ENCODE measurements around the gene ARHGEF17.

DNA sequence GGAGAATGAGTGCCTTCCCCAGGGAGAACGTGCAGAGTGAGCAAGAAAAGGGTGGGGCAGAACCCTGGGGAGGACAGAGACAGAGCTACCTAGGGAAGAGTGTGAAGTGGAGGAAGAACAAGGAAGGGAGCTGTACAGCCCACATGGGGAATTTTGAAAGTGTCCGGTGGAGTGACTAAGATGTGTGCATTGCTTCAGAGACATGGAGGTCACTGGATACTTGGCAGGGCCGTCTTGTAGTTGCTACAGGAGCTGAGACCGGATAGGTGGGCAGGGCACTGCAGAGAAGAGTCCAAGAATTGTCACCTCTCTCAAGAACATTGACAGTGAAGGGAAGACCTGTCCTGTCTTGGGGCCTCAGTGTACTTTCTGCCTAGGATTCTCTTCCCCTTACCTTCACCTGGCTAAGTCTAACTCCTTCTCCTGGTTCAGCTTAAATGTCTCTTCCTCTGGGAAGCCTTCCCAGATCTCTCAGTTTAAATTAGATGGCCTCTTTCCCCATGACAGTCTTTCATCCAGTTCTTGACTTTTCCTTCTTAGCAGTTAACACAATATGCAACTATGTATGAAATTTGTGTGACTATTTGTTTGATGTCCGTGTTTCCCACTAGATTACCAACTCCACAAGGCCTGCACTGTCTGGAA, 45.1 kb upstream of the ARHGEF17 start:
- TF ChIP-seq, protein P1, sequence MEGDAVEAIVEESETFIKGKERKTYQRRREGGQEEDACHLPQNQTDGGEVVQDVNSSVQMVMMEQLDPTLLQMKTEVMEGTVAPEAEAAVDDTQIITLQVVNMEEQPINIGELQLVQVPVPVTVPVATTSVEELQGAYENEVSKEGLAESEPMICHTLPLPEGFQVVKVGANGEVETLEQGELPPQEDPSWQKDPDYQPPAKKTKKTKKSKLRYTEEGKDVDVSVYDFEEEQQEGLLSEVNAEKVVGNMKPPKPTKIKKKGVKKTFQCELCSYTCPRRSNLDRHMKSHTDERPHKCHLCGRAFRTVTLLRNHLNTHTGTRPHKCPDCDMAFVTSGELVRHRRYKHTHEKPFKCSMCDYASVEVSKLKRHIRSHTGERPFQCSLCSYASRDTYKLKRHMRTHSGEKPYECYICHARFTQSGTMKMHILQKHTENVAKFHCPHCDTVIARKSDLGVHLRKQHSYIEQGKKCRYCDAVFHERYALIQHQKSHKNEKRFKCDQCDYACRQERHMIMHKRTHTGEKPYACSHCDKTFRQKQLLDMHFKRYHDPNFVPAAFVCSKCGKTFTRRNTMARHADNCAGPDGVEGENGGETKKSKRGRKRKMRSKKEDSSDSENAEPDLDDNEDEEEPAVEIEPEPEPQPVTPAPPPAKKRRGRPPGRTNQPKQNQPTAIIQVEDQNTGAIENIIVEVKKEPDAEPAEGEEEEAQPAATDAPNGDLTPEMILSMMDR (IDR thresholded peaks at IDR 0.05), result no peak
- TF ChIP-seq RAD21 (conservative IDR thresholded peaks at IDR 0.05 in 1 of 2, IDR thresholded peaks at IDR 0.05 in 1 of 2), result no peak
- TF ChIP-seq POLR2A (IDR thresholded peaks at IDR 0.05; ENCODE audit: low read length), result no peak
- no peak for TF ChIP-seq RFX5 (IDR thresholded peaks at IDR 0.05)
- TF ChIP-seq, protein P2, sequence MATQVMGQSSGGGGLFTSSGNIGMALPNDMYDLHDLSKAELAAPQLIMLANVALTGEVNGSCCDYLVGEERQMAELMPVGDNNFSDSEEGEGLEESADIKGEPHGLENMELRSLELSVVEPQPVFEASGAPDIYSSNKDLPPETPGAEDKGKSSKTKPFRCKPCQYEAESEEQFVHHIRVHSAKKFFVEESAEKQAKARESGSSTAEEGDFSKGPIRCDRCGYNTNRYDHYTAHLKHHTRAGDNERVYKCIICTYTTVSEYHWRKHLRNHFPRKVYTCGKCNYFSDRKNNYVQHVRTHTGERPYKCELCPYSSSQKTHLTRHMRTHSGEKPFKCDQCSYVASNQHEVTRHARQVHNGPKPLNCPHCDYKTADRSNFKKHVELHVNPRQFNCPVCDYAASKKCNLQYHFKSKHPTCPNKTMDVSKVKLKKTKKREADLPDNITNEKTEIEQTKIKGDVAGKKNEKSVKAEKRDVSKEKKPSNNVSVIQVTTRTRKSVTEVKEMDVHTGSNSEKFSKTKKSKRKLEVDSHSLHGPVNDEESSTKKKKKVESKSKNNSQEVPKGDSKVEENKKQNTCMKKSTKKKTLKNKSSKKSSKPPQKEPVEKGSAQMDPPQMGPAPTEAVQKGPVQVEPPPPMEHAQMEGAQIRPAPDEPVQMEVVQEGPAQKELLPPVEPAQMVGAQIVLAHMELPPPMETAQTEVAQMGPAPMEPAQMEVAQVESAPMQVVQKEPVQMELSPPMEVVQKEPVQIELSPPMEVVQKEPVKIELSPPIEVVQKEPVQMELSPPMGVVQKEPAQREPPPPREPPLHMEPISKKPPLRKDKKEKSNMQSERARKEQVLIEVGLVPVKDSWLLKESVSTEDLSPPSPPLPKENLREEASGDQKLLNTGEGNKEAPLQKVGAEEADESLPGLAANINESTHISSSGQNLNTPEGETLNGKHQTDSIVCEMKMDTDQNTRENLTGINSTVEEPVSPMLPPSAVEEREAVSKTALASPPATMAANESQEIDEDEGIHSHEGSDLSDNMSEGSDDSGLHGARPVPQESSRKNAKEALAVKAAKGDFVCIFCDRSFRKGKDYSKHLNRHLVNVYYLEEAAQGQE (IDR thresholded peaks at IDR 0.05), result no peak
- TF ChIP-seq ZNF302 (CRISPR knock-in tag; IDR thresholded peaks at IDR 0.05), result no peak
- TF ChIP-seq, protein P3, sequence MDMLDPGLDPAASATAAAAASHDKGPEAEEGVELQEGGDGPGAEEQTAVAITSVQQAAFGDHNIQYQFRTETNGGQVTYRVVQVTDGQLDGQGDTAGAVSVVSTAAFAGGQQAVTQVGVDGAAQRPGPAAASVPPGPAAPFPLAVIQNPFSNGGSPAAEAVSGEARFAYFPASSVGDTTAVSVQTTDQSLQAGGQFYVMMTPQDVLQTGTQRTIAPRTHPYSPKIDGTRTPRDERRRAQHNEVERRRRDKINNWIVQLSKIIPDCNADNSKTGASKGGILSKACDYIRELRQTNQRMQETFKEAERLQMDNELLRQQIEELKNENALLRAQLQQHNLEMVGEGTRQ (IDR thresholded peaks at IDR 0.05), result no peak
- TF ChIP-seq FOSL2 (IDR thresholded peaks at IDR 0.05), result no peak
- no peak for TF ChIP-seq FOSL2 (CRISPR knock-in tag; IDR thresholded peaks at IDR 0.05)
- TF ChIP-seq JUN (IDR thresholded peaks at IDR 0.05), result no peak
- TF ChIP-seq EHMT2 (IDR thresholded peaks at IDR 0.05; ENCODE audit: low read depth), result no peak
- TF ChIP-seq RCOR1 (IDR thresholded peaks at IDR 0.05; ENCODE audit: low read depth, low read length), result no peak
- TF ChIP-seq JUNB (IDR thresholded peaks at IDR 0.05), result no peak
- no peak for TF ChIP-seq ESRRA (IDR thresholded peaks at IDR 0.05; ENCODE audit: borderline replicate concordance, low read length)
- no peak for TF ChIP-seq CBX8 (IDR thresholded peaks at IDR 0.05)

All from A549 (cell line).